SKM-1 treated with dmso at 0.1 percent for 144 hours (cell line): ENCODE data around the gene VAC14.

Source experiments
- DNase-seq: peaks from one replicate; lab custom pipeline; 2025; ENCODE audit not compliant: unreplicated experiment; lab: John Stamatoyannopoulos, UW

Gene VAC14

GRCh38 chr16:70725912-70726828, 74.8 kb downstream of the VAC14 start:
- no peak for DNase-seq

GRCh38 chr16:70725024-70725911, 75.7 kb downstream of the VAC14 start:
- DNase-seq = no peak

- DNase-seq = no peak
Measured at GRCh38 chr16:70724146-70725023, 76.6 kb downstream of the VAC14 start.

- no peak for DNase-seq
Measured at GRCh38 chr16:70723740-70724145, 77.2 kb downstream of the VAC14 start.

GRCh38 chr16:70721202-70721963, 79.6 kb downstream of the VAC14 start:
- DNase-seq = no peak

- no peak for DNase-seq
Measured at GRCh38 chr16:70720425-70721201, 80.3 kb downstream of the VAC14 start.

GRCh38 chr16:70717065-70717464, 83.9 kb downstream of the VAC14 start:
- DNase-seq = no peak

GRCh38 chr16:70715860-70716357, 85.0 kb downstream of the VAC14 start:
- DNase-seq = no peak

- DNase-seq = no peak
Measured at GRCh38 chr16:70715055-70715858, 85.7 kb downstream of the VAC14 start.

- DNase-seq = no peak
Measured at GRCh38 chr16:70714581-70715054, 86.3 kb downstream of the VAC14 start.

- DNase-seq = no peak
Measured at GRCh38 chr16:70713824-70714223, 87.1 kb downstream of the VAC14 start.

GRCh38 chr16:70713342-70713741, 87.6 kb downstream of the VAC14 start:
- DNase-seq = no peak

- DNase-seq = no peak
Measured at GRCh38 chr16:70712942-70713341, 88.0 kb downstream of the VAC14 start.

- no peak for DNase-seq
Measured at GRCh38 chr16:70712359-70712758, 88.6 kb downstream of the VAC14 start.

GRCh38 chr16:70711211-70712031, 89.5 kb downstream of the VAC14 start:
- no peak for DNase-seq

- DNase-seq = no peak
Measured at GRCh38 chr16:70710422-70711210, 90.3 kb downstream of the VAC14 start.

GRCh38 chr16:70709942-70710341, 91.0 kb downstream of the VAC14 start:
- DNase-seq = no peak
